GM19467 (cell line): ENCODE results near the gene FERMT1.
"Not testable (repeated sequence)": the region's sequence is repeated elsewhere in the genome, so short reads cannot be mapped to it uniquely, and the experiment has no call there.

Experiments used
- ATAC-seq: cut with Tn5 transposase; IDR thresholded peaks from one replicate; pipeline ENCODE4 v1.9.1; 2021; ENCODE audit warnings: mild to moderate bottlenecking, moderate library complexity; ENCODE audit not compliant: unreplicated experiment

Gene FERMT1

GRCh38 chr20:6115221-6115895, 7.5 kb downstream of the FERMT1 start:
- no peak for ATAC-seq

- ATAC-seq: no peak
Observed at GRCh38 chr20:6114696-6115095, 8.1 kb downstream of the FERMT1 start.

- no peak for ATAC-seq
Observed at GRCh38 chr20:6113951-6114350, 8.9 kb downstream of the FERMT1 start.

- ATAC-seq: not testable (repeated sequence)
Observed at GRCh38 chr20:6112965-6113364, 9.9 kb downstream of the FERMT1 start.

GRCh38 chr20:6108330-6108729, 14.5 kb downstream of the FERMT1 start:
- no peak for ATAC-seq

- no peak for ATAC-seq
Observed at GRCh38 chr20:6104493-6105188, 18.2 kb downstream of the FERMT1 start.

- ATAC-seq: no peak
Observed at GRCh38 chr20:6103301-6103700, 19.5 kb downstream of the FERMT1 start.

GRCh38 chr20:6101346-6101745, 21.5 kb downstream of the FERMT1 start:
- no peak for ATAC-seq

- no peak for ATAC-seq
Observed at GRCh38 chr20:6100246-6100645, 22.6 kb downstream of the FERMT1 start.

- no peak for ATAC-seq
Observed at GRCh38 chr20:6099819-6100218, 23.0 kb downstream of the FERMT1 start.

- ATAC-seq: no peak
Observed at GRCh38 chr20:6095409-6095808, 27.4 kb downstream of the FERMT1 start.

- ATAC-seq: no peak
Observed at GRCh38 chr20:6094565-6094964, 28.3 kb downstream of the FERMT1 start.

- ATAC-seq: no peak
Observed at GRCh38 chr20:6094063-6094462, 28.8 kb downstream of the FERMT1 start.

GRCh38 chr20:6091661-6092060, 31.2 kb downstream of the FERMT1 start:
- ATAC-seq: no peak

- ATAC-seq: no peak
Observed at GRCh38 chr20:6086868-6087267, 36.0 kb downstream of the FERMT1 start.

GRCh38 chr20:6083926-6084325, 38.9 kb downstream of the FERMT1 start:
- no peak for ATAC-seq

- no peak for ATAC-seq
Observed at GRCh38 chr20:6081236-6081635, 41.6 kb downstream of the FERMT1 start.

- no peak for ATAC-seq
Observed at GRCh38 chr20:6079016-6079415, 43.8 kb downstream of the FERMT1 start.

GRCh38 chr20:6075428-6076219, 47.2 kb downstream of the FERMT1 start:
- ATAC-seq: no peak

GRCh38 chr20:6074784-6075183, 48.0 kb downstream of the FERMT1 start:
- no peak for ATAC-seq

- no peak for ATAC-seq
Observed at GRCh38 chr20:6074145-6074561, 48.7 kb downstream of the FERMT1 start.
